ENCODE results near the gene MS4A10. TPM values are rescaled to one million over a fixed set of nuclear protein-coding genes. Genes with fewer than 3 reads are reported as not detected.
"Not testable (repeated sequence)": the region's sequence is repeated elsewhere in the genome, so short reads cannot be mapped to it uniquely, and the experiment has no call there.

MS4A10 gene
- total and polyA plus RNA-seq, 8 donors, result 0.18 TPM; not detected in 7

DNA sequence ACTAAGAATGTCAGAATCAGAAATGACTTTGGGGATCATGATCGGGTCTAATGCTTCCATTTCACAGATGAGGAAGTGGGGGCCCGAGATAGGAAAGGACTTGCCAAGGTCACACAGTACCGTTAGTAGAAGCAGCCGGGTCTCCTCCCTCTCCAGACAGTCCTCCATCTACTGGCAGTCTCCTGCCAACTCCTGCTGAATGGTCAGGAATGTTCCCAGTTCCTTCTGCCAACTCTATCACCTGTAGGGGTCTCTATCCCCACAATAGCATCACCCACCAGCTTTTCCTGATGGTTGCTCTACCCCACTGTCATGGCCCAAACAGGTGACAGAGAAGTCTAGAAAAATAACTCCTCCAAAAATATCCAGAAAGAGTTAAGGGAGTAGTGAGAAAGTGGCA is 32.9 kb downstream of the MS4A10 start:
- DNase-seq, result no peak
- intact Hi-C loops (cut with DNase I; ENCODE audit: low total_unique reads), result no loop called here
- H3K27me3 ChIP-seq, result no peaks in the 10 kb centered on the region
- H3K9me3 ChIP-seq, result peaks cover 11 to 14% (median 14%) of the 10 kb centered on the region in 4 donors
- no peak overlapping the region for H3K4me3 ChIP-seq
- TF ChIP-seq POLR2AphosphoS5 (IDR thresholded peaks at IDR 0.05) (no peak), POLR2A (IDR thresholded peaks at IDR 0.05) (no peak), EP300 (IDR thresholded peaks at IDR 0.05) (no peak), CTCF (IDR thresholded peaks at IDR 0.05) (no peak)
- H3K4me1 ChIP-seq, result no peaks in the 10 kb centered on the region
- H3K27ac ChIP-seq, result no peak overlapping the region
- no peaks in the 10 kb centered on the region for H3K36me3 ChIP-seq
- 65 to 87% (median 76%) methylated on average over 4 of the region's 4 CpGs for WGBS, 5 donors

DNA sequence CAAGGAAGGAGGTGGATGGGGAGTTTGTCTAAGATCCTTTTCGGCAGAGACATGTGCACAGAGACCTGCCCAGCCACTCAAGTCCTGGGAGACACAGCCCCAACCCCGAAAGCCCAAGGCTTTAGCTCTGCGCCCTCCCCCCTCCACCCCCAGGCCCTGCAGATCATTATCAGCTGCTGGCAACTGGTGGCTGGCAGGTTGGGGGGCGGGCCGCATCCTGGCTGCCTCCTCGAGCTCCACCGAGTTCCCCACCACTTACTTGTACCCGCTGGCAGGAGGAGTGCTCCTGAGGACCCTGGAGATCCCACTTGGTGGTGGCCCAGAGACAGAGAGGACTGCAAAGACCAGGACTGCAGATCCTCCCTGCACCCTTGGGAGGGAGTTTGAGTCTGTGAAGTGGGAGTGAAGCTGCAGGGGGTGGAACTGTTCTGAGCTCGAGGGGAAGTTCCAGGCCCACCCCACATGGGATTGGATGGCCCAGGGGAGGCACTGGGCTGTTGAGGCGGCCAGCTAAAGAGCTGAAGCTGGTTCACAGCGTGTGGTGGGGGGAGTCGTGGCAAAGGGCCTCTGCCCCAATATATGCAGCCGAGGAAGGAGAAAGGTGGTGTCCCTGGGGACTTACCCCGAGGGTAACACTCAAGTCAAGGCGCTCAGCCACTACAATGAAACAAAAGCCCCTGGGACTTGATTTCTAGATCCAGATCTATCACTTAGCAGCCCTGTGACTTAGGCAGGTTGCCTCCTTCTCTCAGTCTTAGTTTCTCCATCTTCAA is 36.9 kb downstream of the MS4A10 start:
- H3K27me3 ChIP-seq, result no peaks in the 10 kb centered on the region
- no peaks in the 10 kb centered on the region for H3K36me3 ChIP-seq
- H3K4me3 ChIP-seq, result no peak overlapping the region
- intact Hi-C loops (cut with DNase I; ENCODE audit: low total_unique reads), result no loop called here
- whole genome bisulfite sequencing, 5 donors, result 65 to 71% (median 68%) methylated on average over 10 to 15 of the region's 15 CpGs
- no peaks in the 10 kb centered on the region for H3K4me1 ChIP-seq
- no peak overlapping the region for H3K27ac ChIP-seq
- peaks cover 4 to 8% (median 6%) of the 10 kb centered on the region in 4 donors for H3K9me3 ChIP-seq
- no peak for DNase-seq
- TF ChIP-seq POLR2A (IDR thresholded peaks at IDR 0.05), result no peak
- TF ChIP-seq CTCF (IDR thresholded peaks at IDR 0.05), result no peak
- no peak for TF ChIP-seq EP300 (IDR thresholded peaks at IDR 0.05)
- no peak for TF ChIP-seq POLR2AphosphoS5 (IDR thresholded peaks at IDR 0.05)

- H3K36me3 ChIP-seq; DNase-seq; H3K27me3 ChIP-seq; H3K9me3 ChIP-seq; H3K27ac ChIP-seq; H3K4me1 ChIP-seq; intact Hi-C loops (cut with DNase I; ENCODE audit: low total_unique reads); H3K4me3 ChIP-seq: not testable (repeated sequence)
- 90 to 97% (median 94%) methylated on average over 5 of the region's 5 CpGs for WGBS, 5 donors
Measured at GRCh38 chr11:60823745-60824306, 38.7 kb downstream of the MS4A10 start.

DNA sequence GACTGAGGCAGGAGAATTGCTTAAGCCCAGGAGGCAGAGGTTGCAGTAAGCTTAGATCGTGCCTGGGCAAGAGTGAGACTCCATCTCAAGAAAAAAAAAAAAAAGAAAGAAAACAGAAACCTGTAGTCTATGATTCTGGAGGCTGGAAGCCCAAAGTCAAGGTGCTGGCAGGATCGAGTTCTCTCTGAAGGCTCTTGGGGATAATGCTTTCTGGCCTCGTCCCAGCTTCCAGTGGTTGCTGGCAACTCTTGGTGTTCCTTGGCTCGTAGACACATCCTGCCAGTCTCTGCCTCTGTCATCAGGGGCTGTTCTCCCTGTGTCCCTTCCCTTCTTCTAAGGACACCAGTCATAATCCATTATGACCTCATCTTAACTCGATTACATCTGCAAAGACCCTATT is 40.0 kb downstream of the MS4A10 start:
- intact Hi-C loops (cut with DNase I; ENCODE audit: low total_unique reads), result no loop called here
- H3K27me3 ChIP-seq, result no peaks in the 10 kb centered on the region
- WGBS, 5 donors, result 78 to 88% (median 87%) methylated on average over 5 of the region's 5 CpGs
- H3K27ac ChIP-seq, result no peak overlapping the region
- H3K9me3 ChIP-seq, result no peaks in the 10 kb centered on the region
- TF ChIP-seq POLR2AphosphoS5 (IDR thresholded peaks at IDR 0.05) (no peak), POLR2A (IDR thresholded peaks at IDR 0.05) (no peak), CTCF (IDR thresholded peaks at IDR 0.05) (no peak), EP300 (IDR thresholded peaks at IDR 0.05) (no peak)
- no peaks in the 10 kb centered on the region for H3K36me3 ChIP-seq
- no peak for DNase-seq
- H3K4me3 ChIP-seq, result no peak overlapping the region
- H3K4me1 ChIP-seq, result no peaks in the 10 kb centered on the region

DNA sequence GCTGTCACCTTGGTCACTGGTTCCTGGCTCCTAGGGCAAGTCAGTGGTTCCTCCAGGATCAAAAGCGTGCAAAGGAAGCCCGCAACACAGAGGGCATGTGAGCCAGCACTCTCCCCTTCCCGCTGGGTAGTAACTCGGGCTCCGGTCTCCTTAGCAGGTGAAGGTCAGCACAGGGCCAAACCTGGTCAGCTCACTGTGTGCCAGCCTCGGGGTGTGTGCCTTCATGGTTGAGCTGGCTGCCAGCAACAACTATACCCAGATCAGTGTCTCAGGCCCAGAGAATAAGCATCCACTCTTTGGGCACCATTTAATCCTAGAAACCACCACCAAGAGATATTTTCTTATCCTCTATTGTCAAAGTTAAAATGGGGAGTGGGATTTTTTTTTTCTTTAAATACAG is 40.7 kb downstream of the MS4A10 start:
- Histone ChIP-seq H3K27me3 (no peaks in the 10 kb centered on the region), H3K4me1 (peaks cover 0 to 2% (median 1%) of the 10 kb centered on the region in 4 donors), H3K36me3 (no peaks in the 10 kb centered on the region), H3K9me3 (no peaks in the 10 kb centered on the region), H3K4me3 (no peak overlapping the region), H3K27ac (no peak overlapping the region)
- no peak for DNase-seq
- TF ChIP-seq POLR2A (IDR thresholded peaks at IDR 0.05) (no peak), EP300 (IDR thresholded peaks at IDR 0.05) (no peak), POLR2AphosphoS5 (IDR thresholded peaks at IDR 0.05) (no peak), CTCF (IDR thresholded peaks at IDR 0.05) (no peak)
- 67 to 82% (median 76%) methylated on average over 3 to 6 of the region's 6 CpGs for WGBS, 5 donors
- intact Hi-C loops (cut with DNase I; ENCODE audit: low total_unique reads), result no loop called here

Measured in stomach (tissue), 9 donors.